ENCODE results near the gene CYP46A1.
A peak's percentile ranks its signal among the peaks of the same experiment; 100 is the strongest.

The CYP46A1 gene

GRCh38 chr14:99747582-99748330 lies 63.7 kb downstream of the CYP46A1 start:
- no peak for DNase-seq

DNA sequence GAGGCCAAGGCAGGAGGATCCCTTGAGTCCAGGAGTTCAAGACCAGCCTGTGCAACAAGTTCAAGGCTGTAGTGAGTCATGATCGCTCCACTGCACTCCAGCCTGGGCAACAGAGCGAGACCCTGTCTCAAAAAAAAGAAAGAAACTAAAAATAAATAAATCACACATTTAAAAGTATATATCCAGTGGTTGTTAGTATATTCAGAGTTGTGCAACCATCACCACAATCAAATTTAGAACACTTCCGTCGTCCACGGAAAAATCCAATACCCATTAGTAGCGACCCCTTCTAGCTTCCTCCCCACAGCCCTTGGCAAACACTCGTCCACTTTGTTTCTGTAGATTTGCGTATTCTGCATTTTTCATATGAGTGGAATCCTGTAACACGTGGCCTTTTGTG lies 64.4 kb downstream of the CYP46A1 start:
- no peak for DNase-seq

DNA sequence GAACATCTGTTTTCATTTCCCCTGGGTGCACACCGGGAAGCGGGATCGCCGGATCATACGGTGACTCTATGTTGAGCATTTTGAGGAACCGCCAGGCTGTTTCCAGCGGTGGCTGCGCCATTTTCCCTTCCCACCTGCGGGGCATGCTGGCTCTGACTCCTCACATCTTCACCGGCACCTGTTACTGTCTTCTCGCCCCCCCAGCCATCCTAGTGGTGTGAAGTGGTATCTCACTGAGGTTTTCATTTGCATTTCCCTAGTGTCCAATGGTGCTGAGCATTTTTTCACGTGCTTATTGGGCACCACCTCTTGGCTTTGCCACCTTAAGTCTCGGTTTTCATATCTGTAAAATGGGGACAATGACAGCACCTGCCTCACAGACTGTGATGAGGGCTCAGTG lies 65.0 kb downstream of the CYP46A1 start:
- DNase-seq: no peak

GRCh38 chr14:99749763-99750715 lies 65.9 kb downstream of the CYP46A1 start:
- no peak for DNase-seq

GRCh38 chr14:99750746-99751450 lies 66.8 kb downstream of the CYP46A1 start:
- DNase-seq: no peak

GRCh38 chr14:99751539-99752485 lies 67.7 kb downstream of the CYP46A1 start:
- peak; percentile 84 for DNase-seq

DNA sequence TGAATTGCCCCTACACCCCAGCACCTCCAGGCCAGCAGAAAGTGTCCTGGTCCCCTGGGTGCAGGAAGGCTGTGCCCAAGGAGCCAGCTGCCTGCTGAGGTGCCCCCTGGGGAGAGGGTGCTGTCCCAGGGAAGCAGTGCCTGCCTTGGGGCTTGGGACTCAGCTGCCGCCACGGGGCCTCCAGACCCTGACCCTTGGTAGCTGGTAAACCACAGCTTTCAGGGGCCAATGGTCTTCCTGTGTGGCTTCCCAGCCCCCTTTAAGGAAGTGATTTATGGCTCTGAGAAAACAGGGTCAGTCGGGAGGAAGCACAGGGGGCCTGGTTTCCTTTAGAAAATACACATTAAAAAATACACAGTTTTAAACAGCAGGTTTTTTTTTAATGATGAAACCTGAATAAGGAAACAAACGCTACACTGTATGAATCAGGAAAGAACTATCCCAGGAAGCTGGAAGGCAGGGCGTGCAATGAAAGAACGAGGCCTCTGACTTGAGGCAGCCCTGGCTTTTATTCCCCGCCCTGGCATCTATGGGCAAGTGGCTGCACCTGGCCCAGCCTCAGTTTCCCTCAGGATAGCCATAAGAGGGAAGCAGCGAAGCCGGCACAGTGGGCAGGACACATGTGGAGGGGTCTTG lies 68.5 kb downstream of the CYP46A1 start:
- peak; percentile 79 for DNase-seq

DNA sequence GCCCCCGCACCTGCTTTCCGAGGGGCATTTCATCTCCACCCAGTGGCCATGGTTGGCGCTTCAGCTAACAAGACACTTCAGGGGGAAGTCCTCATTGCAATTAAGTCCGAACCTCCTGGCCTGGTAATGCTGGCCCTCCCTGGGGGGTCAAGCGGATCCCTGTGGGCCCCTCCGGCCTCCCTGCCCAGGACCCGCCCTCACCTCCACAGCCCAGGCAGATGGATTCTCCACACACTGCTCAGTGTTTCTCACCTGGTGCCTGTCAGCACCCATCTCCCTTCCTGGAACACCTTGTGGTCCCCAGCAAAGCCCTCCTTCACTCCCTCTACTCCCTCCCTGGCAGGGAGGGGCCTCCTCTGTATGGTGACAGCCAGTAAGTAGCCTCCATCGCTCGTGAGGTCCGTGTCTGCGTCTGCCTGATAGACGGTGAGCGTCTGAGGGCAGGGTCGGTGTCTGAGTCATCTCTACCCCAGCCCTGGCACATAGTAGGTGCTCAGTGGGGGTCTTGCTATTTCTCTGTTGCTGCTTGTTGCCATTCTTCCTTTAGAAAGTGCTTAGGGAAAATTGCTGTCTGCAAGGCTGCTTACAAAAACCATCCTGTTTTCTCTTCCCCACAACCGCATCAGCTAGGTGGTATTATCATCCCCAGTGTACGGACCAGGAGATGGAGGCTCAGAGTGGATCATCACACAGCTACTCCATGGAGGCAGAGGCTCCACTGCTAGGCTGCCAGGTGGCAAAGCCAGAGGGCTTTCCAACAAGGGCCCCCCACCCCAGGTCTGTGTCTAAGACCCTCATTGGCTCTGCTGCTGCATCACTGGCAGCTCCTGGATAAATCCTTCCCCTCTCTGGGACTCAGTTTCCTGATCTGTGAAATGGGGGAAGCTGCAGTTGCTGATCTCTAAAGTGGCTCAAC lies 69.4 kb downstream of the CYP46A1 start:
- DNase-seq: peak; percentile 60

DNA sequence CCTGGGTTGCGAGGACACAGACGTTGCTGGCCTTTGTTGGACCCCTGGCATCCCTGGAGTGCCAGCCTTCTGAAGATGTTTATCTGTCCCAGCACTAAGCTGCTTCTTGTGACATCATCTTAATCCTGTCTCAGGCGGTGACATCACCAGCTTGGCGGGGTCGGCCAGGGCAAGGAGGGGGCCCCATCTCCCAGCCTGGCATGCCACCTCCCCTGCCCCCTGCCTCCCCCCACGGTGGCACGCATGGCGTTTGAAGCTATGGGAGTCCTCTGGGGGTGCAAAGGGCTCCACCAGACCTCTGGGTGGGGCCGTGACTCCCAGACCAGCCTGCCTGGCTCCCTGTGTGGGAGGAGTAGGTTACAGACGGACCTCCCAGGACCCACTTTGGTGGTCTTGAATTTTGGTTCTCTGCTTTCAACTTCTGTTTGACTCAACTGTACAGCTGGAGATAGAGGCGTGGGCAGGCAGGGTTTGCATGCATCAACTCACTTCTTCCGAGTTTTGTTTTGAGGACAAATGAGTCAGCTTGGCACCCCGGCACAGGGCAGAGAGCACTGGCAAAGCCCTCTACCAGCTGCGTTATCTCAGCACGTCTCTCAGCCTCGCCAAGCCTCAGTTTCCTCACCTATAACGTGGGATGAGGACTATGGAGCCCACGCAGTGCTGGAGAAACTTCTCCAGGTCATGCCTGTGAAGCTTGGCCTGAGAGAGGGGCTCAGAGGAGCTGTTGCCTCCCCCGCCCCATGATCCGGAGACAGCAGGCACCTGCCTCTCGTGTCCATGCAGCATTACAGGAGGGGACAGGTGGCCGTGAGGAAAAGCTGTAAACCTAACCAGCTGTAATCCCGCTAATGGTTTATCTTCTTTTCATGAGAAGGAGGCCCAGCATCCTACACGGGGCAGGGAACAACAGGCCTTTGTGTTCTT lies 70.3 kb downstream of the CYP46A1 start:
- no peak for DNase-seq

DNA sequence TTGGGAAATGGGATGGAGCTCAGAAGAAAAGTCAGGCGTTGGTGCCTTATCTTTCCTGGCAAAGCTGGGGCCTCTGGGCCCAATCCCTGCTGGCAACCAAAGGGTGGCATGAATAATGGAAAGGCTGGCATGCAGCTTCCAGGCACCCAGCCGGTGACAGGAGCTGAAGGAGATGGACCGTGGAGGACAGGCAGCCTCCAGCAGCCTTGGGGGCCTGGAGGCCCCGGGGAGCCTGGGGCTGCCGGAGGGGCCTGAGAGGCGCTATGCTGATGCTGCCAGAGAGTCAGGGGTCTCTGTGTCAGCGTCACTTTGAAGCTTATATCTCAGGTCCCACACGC lies 70.9 kb downstream of the CYP46A1 start:
- no peak for DNase-seq

GRCh38 chr14:99755629-99756603 lies 71.8 kb downstream of the CYP46A1 start:
- peak; percentile 77 for DNase-seq

DNA sequence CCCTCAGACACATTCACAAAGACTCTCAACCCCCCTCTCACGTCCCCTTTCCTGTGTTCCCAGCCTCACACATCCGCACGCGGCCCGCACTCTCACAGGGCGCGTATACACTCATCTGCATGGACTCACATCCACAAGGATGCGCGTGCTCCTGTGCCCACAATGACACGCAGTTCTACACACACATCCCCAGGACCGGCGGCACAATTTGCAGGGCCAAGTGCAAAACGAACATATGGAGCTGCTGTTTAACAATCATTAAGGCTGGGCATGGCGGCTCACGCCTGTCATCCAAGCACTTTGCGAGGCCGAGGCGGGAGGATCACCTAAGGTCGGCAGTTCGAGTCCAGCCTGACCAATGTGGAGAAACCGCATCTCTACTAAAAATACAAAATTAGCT lies 72.7 kb downstream of the CYP46A1 start:
- DNase-seq: no peak

DNA sequence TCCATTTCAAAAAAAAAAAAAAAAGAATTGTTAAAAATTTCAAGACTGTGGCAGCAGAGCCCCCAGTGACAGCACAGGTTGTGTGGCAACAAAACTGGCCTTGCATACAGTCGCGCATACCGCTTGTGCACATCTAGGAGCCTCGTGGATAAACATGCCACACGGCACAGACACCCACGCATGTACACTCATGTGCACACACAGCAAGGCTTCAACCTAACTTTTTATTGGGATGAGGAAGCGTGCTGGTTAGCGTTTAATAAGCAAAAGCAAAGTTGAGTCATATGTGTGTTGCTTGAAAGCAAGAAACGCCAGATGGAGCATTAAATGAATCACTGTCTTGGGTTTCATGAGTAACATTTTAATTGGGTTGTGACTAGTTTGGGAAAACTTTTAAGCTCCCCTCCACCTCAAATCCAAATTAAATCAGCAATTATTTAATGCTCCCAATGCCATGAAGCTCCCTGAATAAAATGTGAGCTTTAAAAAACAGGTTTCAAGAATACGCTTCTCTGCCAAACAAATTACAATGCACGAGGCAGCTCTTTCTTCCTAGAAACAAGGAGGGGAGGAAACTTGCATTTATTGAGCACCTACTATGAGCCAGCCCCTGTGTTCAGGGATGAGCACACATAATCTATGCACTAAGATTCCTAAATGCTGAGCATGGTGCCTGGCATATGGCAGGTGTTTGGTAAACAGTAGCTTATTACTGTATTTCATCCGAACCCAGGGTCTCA lies 73.4 kb downstream of the CYP46A1 start:
- no peak for DNase-seq

DNA sequence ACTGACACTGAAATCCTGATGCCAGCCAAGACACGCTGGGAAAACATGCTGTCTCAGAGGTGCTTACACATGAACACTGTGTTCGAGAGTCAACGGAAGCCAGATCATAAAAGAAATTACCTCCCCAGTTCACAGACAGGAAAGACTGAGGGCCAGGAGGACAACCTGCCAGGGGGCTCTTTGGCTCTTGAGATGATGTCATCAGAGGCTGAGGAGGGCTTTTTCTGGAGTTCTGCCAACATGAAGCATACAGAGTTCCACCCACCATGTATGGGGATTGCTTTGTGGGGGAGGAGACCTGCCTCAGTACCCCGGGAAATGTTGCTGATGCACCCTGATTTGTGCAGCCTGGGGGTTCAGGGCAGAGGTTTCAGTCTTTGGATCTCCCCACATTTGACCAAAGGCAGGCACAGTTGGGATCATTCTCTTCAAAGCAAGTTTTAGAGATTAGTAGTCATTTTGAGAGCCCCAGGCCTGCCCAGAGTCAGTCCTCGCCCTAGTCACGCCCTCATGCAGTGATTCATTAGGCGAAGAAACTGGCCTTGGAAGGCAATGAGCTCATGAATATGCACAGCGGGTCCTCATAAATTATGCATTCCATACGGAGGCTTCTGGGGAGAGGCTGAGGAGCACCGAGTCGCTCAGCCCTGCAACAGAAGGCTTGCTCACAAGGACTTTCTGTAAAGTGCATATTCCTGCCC lies 74.2 kb downstream of the CYP46A1 start:
- DNase-seq: peak; percentile 79

DNA sequence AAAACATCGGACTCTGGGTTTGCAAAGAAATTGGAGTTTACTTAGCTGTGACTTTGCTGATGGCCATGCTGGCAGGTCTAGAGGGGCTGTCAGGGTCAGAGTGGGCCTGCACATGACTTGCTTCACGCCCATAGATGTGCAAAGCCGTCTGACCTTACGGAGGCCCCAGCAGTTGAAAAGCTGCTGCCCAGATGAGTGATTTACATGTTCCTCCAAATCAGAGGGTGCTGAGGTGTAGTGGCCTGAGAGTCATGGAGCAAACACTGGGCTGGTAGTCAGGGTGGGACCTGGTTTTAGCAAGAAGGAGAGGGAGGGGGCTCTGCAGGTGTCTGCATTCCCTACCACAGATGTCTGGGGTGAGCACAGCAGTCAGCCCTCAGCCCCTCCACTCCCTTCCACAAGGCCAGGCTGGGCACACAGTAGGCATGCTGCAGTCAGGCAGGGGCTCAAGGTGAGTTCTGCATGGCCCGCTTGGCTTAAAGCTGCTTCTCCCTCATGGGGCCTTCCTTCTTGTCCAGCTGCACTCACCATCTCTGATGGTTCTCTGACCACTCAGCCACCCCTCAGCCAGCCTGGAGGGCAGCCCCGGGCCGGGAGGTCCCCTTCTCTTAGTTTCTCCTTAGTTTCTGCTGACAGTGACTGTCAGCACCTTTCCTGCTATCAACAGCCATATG lies 74.9 kb downstream of the CYP46A1 start:
- DNase-seq: peak; percentile 56

DNA sequence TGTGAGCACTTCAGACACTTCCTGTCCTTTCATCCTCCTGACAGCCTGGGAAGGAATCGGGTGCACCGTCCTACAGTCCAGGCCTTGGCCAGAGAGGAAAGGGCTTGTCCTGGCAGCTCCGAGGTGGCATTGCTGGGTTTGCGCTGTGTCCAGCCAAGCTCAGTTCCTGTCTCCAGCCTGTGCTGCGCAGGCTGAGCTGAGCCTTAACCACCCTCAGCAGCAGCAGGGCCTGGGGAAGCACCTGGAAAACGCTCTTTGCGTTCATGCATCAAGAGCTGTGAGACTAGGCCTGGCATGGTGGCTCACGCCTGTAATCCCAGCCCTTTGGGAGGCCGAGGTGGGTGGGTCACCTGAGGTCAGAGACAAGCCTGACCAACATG lies 75.4 kb downstream of the CYP46A1 start:
- DNase-seq: no peak

Data from islet precursor cell (in vitro differentiated cells).